ENCODE data around the gene CDCA7L.
"Not testable (repeated sequence)": the region's sequence is repeated elsewhere in the genome, so short reads cannot be mapped to it uniquely, and the experiment has no call there.

Gene CDCA7L

DNA sequence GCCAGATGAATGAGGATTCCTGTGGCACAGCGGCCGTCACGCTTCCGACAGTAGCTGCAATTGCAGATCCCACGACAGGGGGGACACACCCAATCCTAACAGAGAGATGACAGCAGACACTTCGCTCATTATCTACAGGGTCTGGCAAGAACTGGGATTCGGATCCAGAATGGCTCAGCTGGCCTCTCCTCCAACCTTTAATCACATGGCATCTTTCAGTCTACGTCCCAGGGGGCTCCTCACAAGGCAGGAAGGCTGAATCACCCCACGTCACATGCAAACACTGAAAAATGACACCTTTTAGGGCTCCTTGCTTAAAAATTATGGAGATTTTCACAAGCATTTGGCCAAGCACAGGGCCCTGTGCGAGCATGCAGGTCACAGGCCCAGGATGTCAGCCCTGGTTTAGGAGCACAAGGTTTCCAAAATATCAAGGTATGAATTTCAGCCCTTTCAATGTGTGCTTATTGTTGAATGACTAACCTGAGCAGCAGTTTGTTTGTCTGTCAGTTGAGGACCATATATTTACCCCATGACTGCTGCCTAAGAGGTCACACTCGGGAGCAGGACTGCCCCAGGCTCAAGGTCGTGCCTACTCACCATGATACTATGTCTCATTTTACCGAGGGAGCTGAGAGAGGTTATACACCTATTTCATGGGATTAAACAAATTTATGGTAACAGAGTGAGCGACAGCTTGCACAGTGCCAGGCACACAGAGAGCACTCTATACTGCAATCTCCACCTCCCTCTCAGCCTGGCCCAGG, 42.5 kb downstream of the CDCA7L start:
- no peak for DNase-seq (ENCODE audit: low spot score)

DNA sequence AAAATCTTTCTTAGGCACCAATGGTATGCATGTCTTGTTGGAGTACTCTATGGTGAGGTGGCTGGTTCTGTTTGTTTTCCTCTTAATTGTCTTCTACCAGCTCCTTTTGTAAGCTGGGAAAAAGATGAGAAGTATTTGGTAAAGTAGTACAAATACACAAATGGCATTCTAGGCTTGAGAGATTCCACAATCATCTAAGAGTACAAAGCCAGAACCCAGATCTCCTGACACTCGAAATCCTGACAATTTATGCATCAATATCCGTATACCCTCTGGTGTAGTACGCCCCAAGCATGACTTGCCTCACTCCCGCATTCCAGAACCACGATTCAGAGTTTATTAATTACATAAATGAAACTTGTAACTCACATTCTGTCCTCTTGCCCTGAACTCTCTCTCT, 43.5 kb downstream of the CDCA7L start:
- no peak for DNase-seq (ENCODE audit: low spot score)

DNA sequence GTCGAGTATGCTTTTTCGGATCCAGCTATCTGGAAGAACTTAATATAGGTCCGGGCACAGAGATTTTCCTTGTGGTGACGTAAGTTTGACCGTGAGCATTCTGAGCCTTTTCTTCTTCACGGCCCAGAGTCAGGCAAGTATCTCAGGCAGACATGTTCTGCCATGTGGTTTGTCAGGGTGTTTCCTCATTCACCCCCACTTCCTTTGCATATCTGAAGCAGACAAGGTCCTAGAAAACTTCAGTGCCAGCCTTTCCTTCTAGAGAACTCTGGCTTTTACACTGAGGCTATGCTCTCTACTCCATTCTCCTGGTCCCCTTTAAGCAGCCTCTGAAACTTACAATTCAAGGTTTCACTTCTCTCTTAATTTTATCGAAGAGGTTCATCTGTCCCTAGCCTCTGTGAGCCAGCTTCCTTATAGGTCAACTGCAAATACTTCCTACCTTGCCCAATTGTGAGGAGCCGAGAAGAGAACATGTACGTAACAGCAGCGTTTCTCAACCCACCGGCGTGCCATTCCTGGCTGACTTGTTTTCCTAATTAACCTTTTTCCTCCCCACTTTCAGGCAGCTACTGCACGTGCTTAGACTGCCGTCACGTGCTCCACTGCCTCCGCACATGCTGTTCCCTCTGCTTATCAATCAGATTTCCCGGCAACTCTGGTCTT, 47.3 kb downstream of the CDCA7L start:
- DNase-seq (ENCODE audit: low spot score), result peak; percentile 17

DNA sequence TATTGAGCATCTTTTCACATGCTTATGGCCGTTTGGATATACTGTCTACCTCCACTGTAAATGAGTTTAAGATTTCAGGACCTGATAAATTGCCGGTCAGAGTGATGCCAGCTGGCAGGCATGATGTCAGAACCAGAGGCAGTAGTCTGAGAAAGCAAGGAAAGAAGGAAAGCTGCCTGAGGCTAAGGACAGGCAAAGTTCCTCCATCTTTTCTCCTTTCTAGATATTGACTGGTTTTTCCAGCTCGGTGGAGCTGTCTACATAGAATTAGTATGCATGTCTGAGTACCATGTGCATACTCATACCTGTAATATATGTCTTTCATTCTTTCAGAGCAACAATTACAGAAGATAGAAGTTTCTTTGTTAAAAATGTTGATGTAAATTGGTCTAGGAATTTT, 52.3 kb downstream of the CDCA7L start:
- no peak for DNase-seq (ENCODE audit: low spot score)

DNA sequence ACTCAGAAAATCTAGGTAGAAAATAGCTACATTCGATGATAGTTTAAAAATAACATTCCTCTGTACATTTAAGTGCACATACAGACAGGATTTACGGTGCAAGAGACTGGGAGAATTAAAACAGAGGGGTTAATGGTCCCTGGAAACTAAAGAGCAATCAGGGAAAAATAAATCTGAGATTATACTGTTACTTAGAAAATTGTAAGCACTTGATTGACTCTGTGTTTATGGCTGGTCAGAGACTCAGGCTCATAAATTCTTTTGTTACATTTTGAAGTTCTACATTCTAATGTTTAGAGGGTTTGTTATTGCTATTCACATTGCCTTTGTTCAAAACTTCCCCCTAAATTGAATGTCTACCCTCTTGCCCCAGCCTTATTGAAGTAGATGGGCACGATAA, 54.4 kb downstream of the CDCA7L start:
- no peak for DNase-seq (ENCODE audit: low spot score)

DNA sequence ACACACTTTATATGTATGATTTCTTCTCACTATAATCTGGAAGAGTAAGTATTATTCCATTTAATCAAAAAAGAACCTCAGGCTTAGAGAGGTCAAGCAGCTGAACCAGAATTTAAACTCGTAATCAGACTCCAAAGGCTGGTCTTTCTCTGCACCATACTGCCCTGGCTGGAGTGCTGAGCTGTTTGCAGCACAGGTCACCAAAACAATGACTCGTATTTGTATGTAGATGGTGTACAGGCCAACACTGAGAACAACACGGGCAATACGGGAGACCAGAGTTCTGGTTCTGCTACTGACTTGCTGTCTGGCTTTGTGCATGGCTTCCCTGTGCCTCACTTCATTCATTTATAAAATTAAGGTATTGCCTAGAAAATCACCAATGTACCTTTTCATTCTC, 57.9 kb downstream of the CDCA7L start:
- DNase-seq (ENCODE audit: low spot score), result no peak

DNA sequence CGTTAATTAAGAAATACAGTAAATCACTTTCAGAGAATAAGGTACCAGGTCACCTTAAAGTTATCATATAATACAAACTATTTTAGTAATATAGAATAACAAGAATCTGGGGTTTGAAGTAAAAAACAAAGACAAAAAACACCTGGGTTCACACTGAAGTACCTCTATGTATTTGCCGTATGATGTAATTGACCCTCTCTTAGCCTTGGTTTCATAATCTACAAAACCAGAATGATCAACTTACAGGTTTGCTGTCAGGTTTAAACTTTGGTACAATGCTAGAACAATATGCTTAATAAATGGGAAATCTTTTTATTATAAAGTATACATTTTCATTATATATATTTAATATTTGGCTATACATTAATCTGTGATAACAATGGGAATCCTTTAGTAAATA, 58.3 kb downstream of the CDCA7L start:
- DNase-seq (ENCODE audit: low spot score), result no peak

DNA sequence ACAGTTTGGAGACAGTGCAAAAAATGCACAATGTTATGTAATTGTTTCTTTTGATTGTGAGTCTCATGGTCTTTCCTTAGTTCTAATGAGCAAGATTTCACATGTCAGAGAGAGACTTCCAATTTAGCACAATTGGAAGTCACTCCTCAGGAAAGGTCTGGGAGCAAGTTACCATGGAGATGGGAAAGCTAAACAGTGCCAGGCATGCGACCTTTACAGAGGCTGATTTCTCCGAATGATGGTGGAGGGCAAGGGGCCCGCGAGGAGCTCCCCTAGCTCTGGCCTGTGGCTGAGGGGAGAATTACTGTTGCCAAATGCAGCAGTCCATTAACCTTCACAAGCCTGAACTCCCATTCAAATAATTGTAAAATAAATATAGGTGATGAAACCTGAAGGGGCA, 59.3 kb downstream of the CDCA7L start:
- DNase-seq (ENCODE audit: low spot score), result no peak

DNA sequence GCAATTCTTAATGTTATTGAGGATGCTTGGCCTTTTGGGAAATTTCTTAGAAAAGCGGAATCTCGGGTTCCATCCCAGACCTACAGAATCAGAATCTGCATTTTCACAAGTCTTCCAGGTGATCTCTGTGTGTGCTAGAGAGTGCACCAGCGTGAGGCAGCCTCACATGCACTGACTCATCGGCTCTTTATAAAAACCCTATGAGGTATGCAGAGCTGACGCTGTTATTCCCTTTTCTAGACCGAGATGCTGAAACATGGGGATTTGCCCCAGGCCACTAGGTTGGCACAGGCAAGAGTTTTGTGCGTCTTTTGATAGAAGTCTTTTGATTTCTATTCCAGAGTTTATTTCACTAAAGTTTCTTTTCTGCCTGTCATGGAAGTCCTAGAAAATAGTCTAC, 61.2 kb downstream of the CDCA7L start:
- DNase-seq (ENCODE audit: low spot score), result no peak

DNA sequence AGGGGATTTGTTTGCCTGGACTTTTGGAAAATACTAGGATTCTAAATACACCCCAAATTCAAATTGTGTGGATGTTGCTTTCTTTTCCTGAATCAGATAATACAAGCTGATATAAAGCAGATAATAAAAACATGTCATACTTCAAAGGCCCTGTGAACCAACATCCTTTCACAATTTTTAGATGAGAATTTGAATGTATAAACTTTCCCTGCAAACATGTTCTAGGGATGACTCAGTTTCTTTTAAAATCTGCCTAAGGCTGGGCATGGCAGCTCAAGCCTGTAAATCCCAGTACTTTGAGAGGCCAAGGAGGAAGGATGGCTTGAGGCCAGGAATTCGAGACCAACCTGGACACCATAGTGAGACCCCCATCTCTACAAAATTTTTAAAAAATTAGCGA, 62.2 kb downstream of the CDCA7L start:
- DNase-seq (ENCODE audit: low spot score), result not testable (repeated sequence)

DNA sequence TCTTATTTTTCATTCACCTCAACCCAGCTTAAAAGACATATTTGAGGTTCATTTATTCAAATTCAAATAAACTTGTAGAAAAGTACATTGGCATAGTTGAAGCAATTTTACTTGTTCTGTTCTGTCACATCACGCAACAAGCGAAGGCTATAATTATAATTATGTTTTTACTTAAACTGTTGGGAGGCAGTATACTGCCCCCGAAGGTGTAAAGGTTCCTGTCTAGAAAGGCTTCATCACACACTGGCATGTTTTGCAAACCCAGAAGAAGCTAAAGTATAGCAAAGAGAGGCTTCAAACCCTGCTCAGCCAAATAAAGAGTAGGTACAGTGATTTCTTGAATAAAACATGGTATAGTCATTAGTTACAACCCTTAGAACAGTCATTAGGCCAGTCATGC, 62.6 kb downstream of the CDCA7L start:
- no peak for DNase-seq (ENCODE audit: low spot score)

DNA sequence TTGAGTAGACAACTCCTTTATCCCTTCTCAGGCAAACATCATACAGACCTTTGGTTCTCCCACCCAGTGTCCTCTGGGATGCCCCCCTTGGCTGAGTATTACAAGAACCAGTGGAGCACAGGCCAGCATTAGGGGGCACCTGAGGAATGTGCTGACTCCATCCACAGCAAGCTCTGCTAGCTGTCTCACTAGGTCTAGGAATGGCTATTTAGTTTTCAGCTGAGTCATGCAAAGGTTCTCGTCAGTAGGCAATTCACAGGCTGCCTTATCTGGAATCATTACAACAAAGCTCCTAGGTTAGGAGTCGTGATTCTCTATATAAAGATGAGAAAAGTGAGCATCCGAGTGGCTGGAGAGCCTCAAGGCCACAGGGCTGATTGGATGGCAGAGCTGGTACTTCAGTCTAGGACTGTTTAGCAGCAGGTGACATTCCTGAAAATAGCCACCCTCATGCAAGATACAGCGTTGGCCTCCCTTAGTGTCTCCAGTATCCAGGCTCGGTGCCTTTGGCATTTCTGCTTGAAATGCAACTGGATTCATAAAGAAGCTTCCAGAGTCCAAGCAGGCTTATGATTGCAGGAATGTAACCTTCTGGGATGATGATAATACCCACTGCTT, 75.8 kb downstream of the CDCA7L start:
- DNase-seq (ENCODE audit: low spot score), result no peak

DNA sequence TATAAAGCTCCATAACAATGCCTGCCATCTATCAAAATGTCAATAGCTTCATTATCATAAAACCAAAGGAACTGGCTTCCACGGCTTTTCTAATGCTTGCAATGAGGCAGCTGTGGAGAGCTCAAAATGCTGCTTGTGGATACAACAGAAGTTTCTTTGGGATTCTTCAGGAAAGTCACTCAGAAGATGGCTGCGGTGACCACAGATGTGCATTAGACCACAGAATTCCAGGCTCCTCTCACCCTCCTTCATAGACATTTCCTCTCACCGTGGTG, 77.2 kb downstream of the CDCA7L start:
- no peak for DNase-seq (ENCODE audit: low spot score)

DNA sequence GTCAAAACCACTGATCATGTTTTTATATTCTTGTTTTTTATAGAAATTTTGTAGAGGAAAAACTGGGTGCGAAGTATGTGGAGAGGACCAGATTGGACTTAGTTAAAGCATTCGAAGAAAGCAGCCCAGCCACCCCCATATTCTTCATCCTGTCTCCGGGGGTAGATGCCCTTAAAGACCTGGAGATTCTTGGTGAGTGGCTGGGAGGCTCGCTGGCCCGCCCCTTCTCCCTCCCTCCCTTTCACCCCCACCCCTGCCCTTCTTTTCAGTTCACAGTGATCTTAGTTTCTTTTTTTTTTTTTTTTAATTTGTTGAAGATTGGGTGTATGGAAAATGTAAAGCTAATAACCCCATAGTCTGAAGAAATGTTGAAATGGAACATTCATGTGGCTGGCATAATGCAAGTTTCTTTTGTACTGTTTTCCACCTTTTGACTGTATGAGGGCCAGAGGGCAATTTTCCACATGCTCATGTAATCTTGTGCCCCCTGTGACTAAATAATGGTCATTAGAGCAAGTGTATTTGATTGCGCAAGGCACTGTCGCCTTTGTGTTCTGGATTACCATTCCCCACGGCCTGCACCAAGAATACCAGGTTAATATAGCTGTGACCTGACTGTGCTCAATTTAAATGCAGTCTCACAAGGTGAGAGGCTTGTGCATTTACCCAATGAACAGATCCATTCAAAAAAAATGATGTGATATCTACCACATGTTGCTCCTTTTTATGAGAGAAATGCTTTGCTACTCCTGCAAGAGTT, 77.7 kb downstream of the CDCA7L start:
- DNase-seq (ENCODE audit: low spot score), result no peak

DNA sequence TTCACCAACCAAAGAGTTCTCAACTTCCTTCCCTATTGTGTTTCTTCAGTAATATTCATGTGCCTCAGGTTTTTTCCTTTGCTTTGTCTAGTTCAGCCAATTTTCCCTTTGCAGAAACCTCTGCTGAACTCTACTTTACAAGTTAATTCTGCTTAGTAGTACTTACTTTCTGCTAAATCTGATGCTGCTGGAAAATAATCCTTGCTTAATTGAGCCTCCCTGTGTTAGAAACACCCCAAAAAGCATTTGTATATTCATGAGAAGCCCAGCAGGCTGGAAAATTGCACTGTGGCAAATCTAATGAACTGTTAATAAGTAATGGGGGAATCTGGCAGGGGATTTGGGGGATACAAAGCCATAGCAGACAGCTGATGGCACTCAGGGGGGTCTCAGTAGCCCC, 78.5 kb downstream of the CDCA7L start:
- no peak for DNase-seq (ENCODE audit: low spot score)

DNA sequence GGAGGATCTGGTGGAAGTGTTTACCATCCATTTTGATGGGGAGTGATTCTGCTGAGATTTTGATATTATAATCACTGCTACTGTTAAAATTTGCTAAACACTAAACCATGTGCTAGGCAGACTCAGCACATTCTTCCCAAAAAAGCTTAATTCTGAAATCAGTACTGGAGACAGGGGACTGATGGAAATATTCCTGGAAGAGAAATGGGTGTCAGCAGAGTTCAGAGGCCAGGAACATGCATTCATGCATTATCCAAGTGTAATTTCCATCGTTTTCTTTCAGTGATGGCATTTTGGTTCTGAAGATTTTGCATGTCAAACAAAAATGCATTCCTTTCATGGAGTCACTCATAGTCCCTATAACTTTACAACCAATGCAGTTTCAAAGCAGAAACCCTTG, 79.0 kb downstream of the CDCA7L start:
- no peak for DNase-seq (ENCODE audit: low spot score)

DNA sequence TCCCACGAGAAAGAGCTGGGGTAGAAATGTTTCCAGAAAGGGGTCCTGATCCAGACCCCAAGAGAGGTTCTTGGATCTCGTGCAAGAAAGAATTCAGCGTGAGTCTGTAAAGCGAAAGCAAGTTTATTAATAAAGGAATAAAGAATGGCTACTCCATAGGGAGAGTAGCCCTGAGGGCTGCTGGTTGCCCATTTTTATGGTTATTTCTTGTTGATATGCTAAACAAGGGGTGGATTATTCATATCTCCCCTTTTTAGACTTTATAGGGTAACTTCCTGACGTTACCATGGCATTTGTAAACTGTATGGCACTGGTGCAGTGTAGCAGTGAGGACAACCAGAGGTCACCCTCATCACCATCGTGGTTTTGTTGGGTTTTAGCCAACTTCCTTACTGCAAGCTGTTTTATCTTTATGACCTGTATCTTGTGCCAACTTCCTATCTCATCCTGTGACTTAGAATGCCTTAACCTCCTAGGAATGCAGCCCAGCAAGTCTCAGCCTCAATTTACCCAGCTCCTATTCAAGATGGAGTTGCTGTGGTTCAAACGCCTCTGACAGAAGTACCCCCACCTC, 80.0 kb downstream of the CDCA7L start:
- DNase-seq (ENCODE audit: low spot score), result not testable (repeated sequence)

DNA sequence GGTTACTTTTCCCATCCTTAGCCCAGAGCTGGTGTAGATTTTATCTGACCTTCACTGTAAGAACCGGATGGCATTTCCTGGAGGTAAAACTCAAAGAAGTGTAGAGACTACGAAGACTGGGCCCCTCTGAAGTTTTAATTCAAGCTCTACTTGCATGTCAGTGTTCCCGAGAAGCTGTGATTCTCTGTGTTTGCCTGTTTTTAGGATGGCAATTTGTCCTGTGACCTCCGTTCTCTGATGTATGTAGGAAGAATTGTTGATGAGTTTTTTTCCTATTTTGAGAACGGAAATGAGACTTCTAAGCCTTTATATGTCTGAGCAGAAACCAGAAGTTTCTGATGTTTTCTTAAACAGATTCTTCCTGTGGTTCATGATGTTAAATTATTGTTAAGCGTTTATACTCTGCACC, 94.1 kb downstream of the CDCA7L start:
- DNase-seq (ENCODE audit: low spot score), result no peak

Measured in CD4-positive, alpha-beta T cell treated with Interleukin-15 for 4 hours (primary cell).